ENCODE data around the gene AJM1. TPM values are rescaled to one million over a fixed set of nuclear protein-coding genes. Genes with fewer than 3 reads are reported as not detected.

The AJM1 gene
- total and polyA plus RNA-seq, 2 donors (not counting 1 experiment from before 2014, with no cell fraction given): 1.7 to 2.9 TPM

- peak within 1 kb of the TSS; percentile 93 for H2AFZ ChIP-seq (ENCODE audit: insufficient read depth, low read depth, low read length, poor library complexity, severe bottlenecking)
These were observed 34.8 kb upstream of the AJM1 start, which contains the start of gene RABL6 for GRCh38 chr9:136807281-136808074. TSS of gene RABL6 (plus strand) at chr9:136807948. CDS start at chr9:136808197, 249 bp downstream.

More at GRCh38 chr9:136807281-136808074, 34.8 kb upstream of the AJM1 start, which contains the start of gene RABL6:
- no peaks in the 10 kb centered on the region for H3K27me3 Mint-ChIP-seq
- H3K9ac ChIP-seq (ENCODE audit: low read length): peak within 1 kb of the TSS; percentile 77
- no peaks in the 10 kb centered on the region for H3K9me3 Mint-ChIP-seq (ENCODE audit: insufficient read depth)
- peaks cover 29% of the 10 kb centered on the region for H4K20me1 ChIP-seq (ENCODE audit: control insufficient read depth, insufficient read depth, low read length, poor library complexity, severe bottlenecking)
- DNase-seq (peak; percentile 93), ATAC-seq (ENCODE audit: low read depth) (peak; percentile 86)
- under 1% methylated on average over 96 of the region's 96 CpGs for WGBS (ENCODE audit: insufficient coverage)
- peaks cover 0 to 6% of the 10 kb centered on the region in 2 experiments for H3K36me3 ChIP-seq (replicated peaks in 1 of 2; ENCODE audit: control extremely low read depth in 1 of 2, control insufficient read depth in 1 of 2, extremely low read depth in 1 of 2, insufficient read depth in 2 of 2, low read length in 1 of 2)
- H3K4me3 Mint-ChIP-seq: peak within 1 kb of the TSS; percentile 89
- peaks cover 31% of the 10 kb centered on the region for H3K4me1 Mint-ChIP-seq
- ChIA-PET POLR2A (interaction anchor here (0.7 to 1.3 kb wide), 7 partner anchors 17 to 322 kb away, joined by 3 to 5 read pairs (median 4); partner anchors contain the start of genes AJM1, CLIC3, LCN8 and PAXX), CTCF (interaction anchor here (0.8 to 3.7 kb wide), 9 partner anchors 14 to 393 kb away, joined by 3 to 15 read pairs (median 4); partner anchors contain the start of genes AJM1, TMEM141 and TPRN)
- peak within 1 kb of the TSS; percentile 95 for H3K27ac Mint-ChIP-seq
- peaks cover 46% of the 10 kb centered on the region for H3K79me2 ChIP-seq (ENCODE audit: control insufficient read depth, insufficient read depth, low read length)
- peak within 1 kb of the TSS; percentile 84 for H3K27ac ChIP-seq (ENCODE audit: low read length in 2 of 2)
- peaks cover 19 to 21% of the 10 kb centered on the region in 2 donors for H3K4me1 ChIP-seq (ENCODE audit: control insufficient read depth in 2 of 2, insufficient read depth in 2 of 2, low read length in 2 of 2)
- H3K9me3 ChIP-seq (ENCODE audit: control extremely low read depth in 1 of 3, control insufficient read depth in 2 of 3, insufficient read depth in 1 of 3, low read length in 2 of 3): no peaks in the 10 kb centered on the region
- intact Hi-C loops (cut with micrococcal nuclease): loop anchor here (1.0 to 2.0 kb wide), 2 partner anchors 16 to 35 kb away; partner anchors contain the start of genes AJM1 and TMEM141
- no peaks in the 10 kb centered on the region for H3K27me3 ChIP-seq (replicated peaks in 1 of 4; ENCODE audit: control extremely low read depth in 1 of 4, control insufficient read depth in 3 of 4, insufficient read depth in 4 of 4, low read length in 3 of 4)
- peak within 1 kb of the TSS; percentile 86 for H3K4me2 ChIP-seq (replicated peaks; ENCODE audit: low read depth, low read length, poor library complexity, severe bottlenecking)
- H3K4me3 ChIP-seq (ENCODE audit: control extremely low read depth in 1 of 5, extremely low read depth in 1 of 5, insufficient read depth in 1 of 5, low read depth in 2 of 5, low read length in 4 of 5): peak within 1 kb of the TSS; percentile 42 to 97 (median 76)
- TF ChIP-seq EZH2 (IDR thresholded peaks at IDR 0.05; ENCODE audit: borderline replicate concordance, insufficient read depth, low read depth, low read length, poor library complexity, severe bottlenecking) (no peak), CTCF (IDR thresholded peaks at IDR 0.05) (no peak)
